Measurements from ENCODE around the gene KRTAP5-8.
"Not testable (repeated sequence)": the region's sequence is repeated elsewhere in the genome, so short reads cannot be mapped to it uniquely, and the experiment has no call there.

KRTAP5-8 gene

GRCh38 chr11:71537977-71538665 is at the start of gene KRTAP5-8:
KRTAP5-8 (plus strand) TSS chr11:71538025; CDS start chr11:71538056, 31 bp downstream.
- not testable (repeated sequence) for DNase-seq

GRCh38 chr11:71488681-71489270 is 49.0 kb upstream of the KRTAP5-8 start:
- DNase-seq: no peak

- DNase-seq: no peak
Measured at GRCh38 chr11:71489311-71490043, 48.3 kb upstream of the KRTAP5-8 start.

GRCh38 chr11:71490044-71490730 is 47.6 kb upstream of the KRTAP5-8 start:
- DNase-seq: no peak

- DNase-seq: no peak
Measured at GRCh38 chr11:71490731-71491390, 47.0 kb upstream of the KRTAP5-8 start.

GRCh38 chr11:71491531-71491930 is 46.3 kb upstream of the KRTAP5-8 start:
- no peak for DNase-seq

- no peak for DNase-seq
Measured at GRCh38 chr11:71491940-71492339, 45.9 kb upstream of the KRTAP5-8 start.

- DNase-seq: no peak
Measured at GRCh38 chr11:71495286-71496230, 42.3 kb upstream of the KRTAP5-8 start.

GRCh38 chr11:71496421-71496820 is 41.4 kb upstream of the KRTAP5-8 start:
- DNase-seq: no peak

GRCh38 chr11:71498091-71498490 is 39.7 kb upstream of the KRTAP5-8 start:
- DNase-seq: no peak

- DNase-seq: no peak
Measured at GRCh38 chr11:71499125-71499524, 38.7 kb upstream of the KRTAP5-8 start.

- DNase-seq: no peak
Measured at GRCh38 chr11:71499546-71499945, 38.3 kb upstream of the KRTAP5-8 start.

GRCh38 chr11:71500601-71501021 is 37.2 kb upstream of the KRTAP5-8 start:
- peak; percentile 11 for DNase-seq

GRCh38 chr11:71501071-71501985 is 36.5 kb upstream of the KRTAP5-8 start:
- DNase-seq: no peak

- no peak for DNase-seq
Measured at GRCh38 chr11:71502026-71502425, 35.8 kb upstream of the KRTAP5-8 start.

- DNase-seq: no peak
Measured at GRCh38 chr11:71502871-71503435, 34.9 kb upstream of the KRTAP5-8 start.

- no peak for DNase-seq
Measured at GRCh38 chr11:71504531-71504930, 33.3 kb upstream of the KRTAP5-8 start.

GRCh38 chr11:71505001-71505400 is 32.8 kb upstream of the KRTAP5-8 start:
- no peak for DNase-seq

GRCh38 chr11:71505781-71506180 is 32.0 kb upstream of the KRTAP5-8 start:
- no peak for DNase-seq

- DNase-seq: no peak
Measured at GRCh38 chr11:71507102-71507501, 30.7 kb upstream of the KRTAP5-8 start.
